Cortex of kidney (tissue), 1 donor: ENCODE data around the gene SNAP23.

Source experiments
- DNase-seq: peaks from one replicate; lab custom pipeline; 2025; lab: John Stamatoyannopoulos, UW

Gene SNAP23

DNA sequence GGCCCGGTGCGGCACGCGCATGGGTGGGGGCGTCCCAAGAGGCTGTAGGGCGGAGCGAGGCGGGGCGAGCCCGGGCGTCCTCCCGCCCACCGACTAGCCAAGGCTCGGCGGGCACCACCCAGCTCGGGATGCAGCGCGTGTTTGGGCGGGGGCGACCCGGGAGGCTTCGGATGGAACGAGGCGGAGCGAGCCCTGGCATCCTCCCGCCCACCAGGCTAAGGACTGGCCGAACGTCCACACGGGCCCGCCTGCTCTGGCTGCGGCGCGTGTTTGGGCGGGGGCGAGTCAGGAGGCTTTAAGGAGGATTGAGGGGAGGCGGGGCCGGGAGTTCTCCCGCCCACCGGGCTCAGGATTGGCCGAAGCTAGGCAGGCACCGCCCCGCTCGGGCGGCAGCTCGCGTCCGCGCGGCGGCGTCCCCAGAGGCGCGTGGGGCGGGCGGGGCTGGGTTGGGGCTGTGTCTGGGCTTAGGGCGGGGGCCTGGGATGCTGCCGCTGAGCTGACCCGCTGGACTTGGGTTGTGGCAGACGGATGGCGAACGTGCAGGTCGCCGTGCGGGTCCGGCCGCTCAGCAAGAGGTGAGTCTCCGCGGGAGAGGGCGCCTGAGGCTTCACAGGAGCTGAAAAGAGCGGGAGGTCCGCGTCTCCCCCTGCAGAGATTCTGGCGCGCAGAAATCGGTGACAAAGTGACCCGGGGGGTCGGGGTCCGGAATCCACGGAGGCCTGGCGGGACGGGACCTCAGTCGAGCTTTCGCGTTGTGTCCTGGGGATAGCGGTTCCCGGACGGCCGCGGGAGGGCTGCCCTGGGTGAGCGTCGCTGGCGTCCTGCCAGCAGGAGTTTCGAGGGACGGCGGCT lies 80.0 kb downstream of the SNAP23 start, which contains the start of gene STARD9:
Gene STARD9 (plus strand): TSS at position 419 of the 852 bp plus-strand sequence. CDS start 110 bp downstream, at position 529.
- DNase-seq: peak; percentile 98

DNA sequence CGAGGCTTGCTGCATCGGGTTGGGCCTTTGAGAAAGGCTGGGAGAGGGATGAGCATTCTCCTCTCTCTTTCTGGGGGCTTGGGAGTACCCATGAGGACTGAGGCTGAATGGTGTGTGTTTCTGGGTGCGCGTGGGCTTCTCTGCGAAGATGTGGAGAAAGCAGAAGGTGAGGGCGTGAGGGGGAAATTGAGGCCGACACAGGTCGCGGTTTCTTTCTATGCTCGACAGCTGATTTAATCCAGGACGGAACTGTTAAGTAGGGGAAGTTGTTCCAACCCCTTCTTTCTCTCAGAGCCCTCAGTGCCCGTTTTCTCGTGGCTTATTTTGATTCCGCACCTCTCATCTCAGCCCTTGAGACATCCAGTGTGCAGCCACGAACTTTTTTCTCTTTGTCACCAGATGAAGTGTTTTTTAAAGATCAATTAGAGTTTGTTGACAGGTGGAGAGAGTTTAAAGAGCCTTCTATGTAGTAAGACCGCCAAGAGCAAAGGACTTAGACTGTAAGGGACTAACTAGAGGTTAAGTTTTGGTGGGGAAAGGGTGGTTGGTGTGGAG lies 80.7 kb downstream of the SNAP23 start:
- DNase-seq: no peak

DNA sequence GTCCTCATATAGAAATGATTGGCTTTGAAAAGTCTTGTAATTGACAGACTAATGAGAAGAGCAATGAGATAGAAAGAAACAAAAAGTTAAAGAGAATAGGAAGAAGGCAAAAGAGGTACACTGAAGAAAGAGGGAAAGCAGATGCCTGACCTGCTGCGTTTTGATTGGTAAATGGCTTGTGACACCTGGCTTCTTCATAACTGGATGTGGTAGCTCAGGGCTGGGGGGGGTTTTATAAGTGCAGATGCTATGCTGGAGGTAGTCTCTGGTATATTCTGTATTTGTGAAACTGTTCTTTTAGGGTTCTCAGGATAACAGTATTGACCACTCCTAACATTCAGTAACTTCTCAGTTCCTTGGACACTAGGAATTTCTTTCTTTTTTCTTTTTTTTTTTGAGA lies 81.3 kb downstream of the SNAP23 start:
- no peak for DNase-seq

DNA sequence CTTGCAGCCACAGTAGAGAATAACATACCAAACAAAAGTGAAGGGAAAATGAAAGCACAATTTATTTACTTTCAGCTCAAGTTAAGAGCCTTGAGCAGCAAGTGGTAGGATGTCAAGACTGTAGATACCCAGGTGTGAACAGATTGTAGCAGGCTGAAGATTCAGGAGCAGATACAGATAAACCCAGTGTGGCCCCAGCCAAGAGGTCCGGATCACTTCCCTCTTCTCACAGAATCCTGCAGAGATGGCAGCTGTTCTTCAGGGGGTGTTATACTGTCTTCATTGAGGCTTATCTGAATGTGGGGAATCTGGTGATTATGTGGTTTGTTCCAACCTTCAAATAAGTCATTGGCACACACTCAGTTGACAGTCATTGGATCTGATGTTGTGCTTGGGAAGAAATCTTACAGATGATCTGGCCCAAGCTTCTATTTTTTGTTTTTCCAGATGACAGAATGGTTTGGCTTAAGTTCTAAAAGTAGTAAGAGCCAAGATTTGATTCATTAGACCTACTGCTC lies 82.1 kb downstream of the SNAP23 start:
- no peak for DNase-seq

GRCh38 chr15:42578984-42579537 lies 83.6 kb downstream of the SNAP23 start:
- no peak for DNase-seq

DNA sequence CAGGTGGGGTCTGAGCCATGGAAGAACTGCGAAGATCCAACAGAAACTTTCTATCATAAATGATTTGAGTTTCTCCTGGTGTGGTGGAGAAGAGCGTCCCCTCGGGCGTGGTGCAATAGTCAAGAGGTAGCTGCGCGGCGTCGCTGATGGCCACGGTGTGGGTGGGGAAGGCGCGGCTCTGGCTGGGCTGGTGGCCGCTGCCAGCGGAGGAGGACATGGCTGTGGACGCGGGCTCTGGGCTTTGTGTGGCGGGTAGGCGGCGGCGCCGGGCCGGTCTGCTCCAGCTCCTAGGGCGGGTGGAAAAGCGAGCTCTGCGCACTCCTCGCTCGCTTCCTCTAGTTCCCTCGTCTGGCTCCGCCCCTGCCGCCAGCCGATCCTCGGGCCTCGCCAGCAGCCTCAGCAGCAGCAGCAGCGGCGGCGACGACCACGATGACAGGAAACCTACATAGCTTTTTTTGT lies 85.9 kb downstream of the SNAP23 start:
- no peak for DNase-seq
